ENCODE measurements around the gene TRAF6. TPM values are rescaled to one million over a fixed set of nuclear protein-coding genes. Genes with fewer than 3 reads are reported as not detected.

Gene TRAF6
- total RNA-seq, 1 experiment from 2014 or later = 9.3 TPM

- Histone ChIP-seq H2AFZ (ENCODE audit: low read depth, low read length, poor library complexity, severe bottlenecking) (no peak overlapping the region), H3K9me2 (ENCODE audit: insufficient read depth) (no peaks in the 10 kb centered on the region), H3K79me2 (ENCODE audit: insufficient read depth, low read length) (no peaks in the 10 kb centered on the region), H3K9me3 (ENCODE audit: control insufficient read depth in 1 of 2, insufficient read depth in 1 of 2, low read depth in 1 of 2, low read length in 2 of 2) (no peaks in the 10 kb centered on the region), H3K4me2 (ENCODE audit: low read length) (peak overlapping the region; percentile 23; the same call in 1 of the 2 replicates), H3K4me1 (ENCODE audit: control insufficient read depth in 1 of 2, insufficient read depth in 2 of 2, low read length in 2 of 2) (peaks cover 2 to 11% of the 10 kb centered on the region in 2 experiments; a peak in 1 of 4 replicates), H3K9ac (ENCODE audit: low read length) (no peak overlapping the region), H4K20me1 (ENCODE audit: insufficient read depth) (no peaks in the 10 kb centered on the region), H3K4me3 (replicated peaks in 1 of 2; ENCODE audit: low read depth in 1 of 2, low read length in 2 of 2) (no peak overlapping the region), H3K27me3 (ENCODE audit: insufficient read depth, low read length) (peaks cover 4% of the 10 kb centered on the region; the same call in 1 of the 2 replicates), H3K27ac (ENCODE audit: low read depth, low read length) (no peak overlapping the region), H3K36me3 (ENCODE audit: control insufficient read depth in 1 of 2, insufficient read depth in 2 of 2, low read length in 2 of 2) (no peaks in the 10 kb centered on the region)
- TF ChIP-seq TCF7L2 (IDR thresholded peaks at IDR 0.05; ENCODE audit: borderline replicate concordance, extremely low read depth, insufficient read depth, insufficient read length) (no peak), JUND (IDR thresholded peaks at IDR 0.05) (peak; percentile 18; the same call in 1 of the 2 replicates), FOSL1 (IDR thresholded peaks at IDR 0.05; ENCODE audit: low read depth) (peak; percentile 14; the same call in 1 of the 2 replicates), CBX3 (IDR thresholded peaks at IDR 0.05; ENCODE audit: low read depth) (no peak), SRF (IDR thresholded peaks at IDR 0.05; ENCODE audit: low read depth) (no peak), SP1 (IDR thresholded peaks at IDR 0.05; ENCODE audit: low read depth) (no peak)
- intact Hi-C loops (cut with micrococcal nuclease) = no loop called here
- CTCF ChIA-PET = no interaction called here
- DNase-seq (ENCODE audit: low read depth, low spot score) (no peak), ATAC-seq (peak; percentile 69)
- RAD21 ChIA-PET (ENCODE audit: low non-redundant PET in 1 of 2, low total read pairs in 2 of 2, uncharacterized antibody in 2 of 2, unreplicated experiment in 2 of 2) = no interaction called here
- POLR2A ChIA-PET = no interaction called here
- no TSS peak for BruUV-seq (replicated peaks)
Observed at GRCh38 chr11:36455658-36456111, 54.4 kb downstream of the TRAF6 start.

GRCh38 chr11:36454941-36455631, 55.0 kb downstream of the TRAF6 start:
- intact Hi-C loops (cut with micrococcal nuclease) = no loop called here
- no peaks in the 10 kb centered on the region for H3K9me3 ChIP-seq (ENCODE audit: control insufficient read depth in 1 of 2, insufficient read depth in 1 of 2, low read depth in 1 of 2, low read length in 2 of 2)
- peaks cover 2% of the 10 kb centered on the region; the same call in 1 of the 2 replicates for H3K27me3 ChIP-seq (ENCODE audit: insufficient read depth, low read length)
- RAD21 ChIA-PET (ENCODE audit: low non-redundant PET in 1 of 2, low total read pairs in 2 of 2, uncharacterized antibody in 2 of 2, unreplicated experiment in 2 of 2) = no interaction called here
- BruUV-seq (replicated peaks) = no TSS peak
- no peaks in the 10 kb centered on the region for H3K9me2 ChIP-seq (ENCODE audit: insufficient read depth)
- H3K27ac ChIP-seq (ENCODE audit: low read depth, low read length) = no peak overlapping the region
- no peak overlapping the region for H3K4me3 ChIP-seq (replicated peaks in 1 of 2; ENCODE audit: low read depth in 1 of 2, low read length in 2 of 2)
- H4K20me1 ChIP-seq (ENCODE audit: insufficient read depth) = no peaks in the 10 kb centered on the region
- no peaks in the 10 kb centered on the region for H3K36me3 ChIP-seq (ENCODE audit: control insufficient read depth in 1 of 2, insufficient read depth in 2 of 2, low read length in 2 of 2)
- H3K9ac ChIP-seq (ENCODE audit: low read length) = no peak overlapping the region
- H3K79me2 ChIP-seq (ENCODE audit: insufficient read depth, low read length) = no peaks in the 10 kb centered on the region
- DNase-seq (ENCODE audit: low read depth, low spot score) = no peak
- CTCF ChIA-PET = no interaction called here
- 0 out of 2 replicates have a peak, but pooled peaks have one; percentile 6 for ATAC-seq
- no peak overlapping the region for H2AFZ ChIP-seq (ENCODE audit: low read depth, low read length, poor library complexity, severe bottlenecking)
- POLR2A ChIA-PET = no interaction called here
- H3K4me2 ChIP-seq (ENCODE audit: low read length) = no peak overlapping the region
- peaks cover 2 to 11% of the 10 kb centered on the region in 2 experiments; a peak in 1 of 4 replicates for H3K4me1 ChIP-seq (ENCODE audit: control insufficient read depth in 1 of 2, insufficient read depth in 2 of 2, low read length in 2 of 2)
- no peak for TF ChIP-seq ZBTB33 (IDR thresholded peaks at IDR 0.05; ENCODE audit: extremely low read depth, insufficient replicate concordance, low read length)
- TF ChIP-seq ELF1 (IDR thresholded peaks at IDR 0.05; ENCODE audit: borderline replicate concordance, low read depth) = no peak
- TF ChIP-seq CTCF (IDR thresholded peaks at IDR 0.05 in 2 of 3, conservative IDR thresholded peaks at IDR 0.05 in 1 of 3; ENCODE audit: borderline replicate concordance in 1 of 3, insufficient read depth in 1 of 3, low read depth in 2 of 3, low read length in 2 of 3) = no peak
- no peak for TF ChIP-seq MAX (IDR thresholded peaks at IDR 0.05)
- TF ChIP-seq TCF7L2 (IDR thresholded peaks at IDR 0.05; ENCODE audit: borderline replicate concordance, extremely low read depth, insufficient read depth, insufficient read length) = no peak

Data from HCT116 (cell line).